Activated T-helper 1 cell treated with Interleukin-2 at 50 U/mL for 16 hours (primary cell): ENCODE data around the gene YKT6.
A peak's percentile ranks its signal among the peaks of the same experiment; 100 is the strongest.
"Not testable (repeated sequence)": the region's sequence is repeated elsewhere in the genome, so short reads cannot be mapped to it uniquely, and the experiment has no call there.

ENCODE experiments used
- DNase-seq: peaks from one replicate; pipeline ENCODE4 v3.0.0-alpha.2; 2020; ENCODE audit warnings: low read depth

The YKT6 gene

DNA sequence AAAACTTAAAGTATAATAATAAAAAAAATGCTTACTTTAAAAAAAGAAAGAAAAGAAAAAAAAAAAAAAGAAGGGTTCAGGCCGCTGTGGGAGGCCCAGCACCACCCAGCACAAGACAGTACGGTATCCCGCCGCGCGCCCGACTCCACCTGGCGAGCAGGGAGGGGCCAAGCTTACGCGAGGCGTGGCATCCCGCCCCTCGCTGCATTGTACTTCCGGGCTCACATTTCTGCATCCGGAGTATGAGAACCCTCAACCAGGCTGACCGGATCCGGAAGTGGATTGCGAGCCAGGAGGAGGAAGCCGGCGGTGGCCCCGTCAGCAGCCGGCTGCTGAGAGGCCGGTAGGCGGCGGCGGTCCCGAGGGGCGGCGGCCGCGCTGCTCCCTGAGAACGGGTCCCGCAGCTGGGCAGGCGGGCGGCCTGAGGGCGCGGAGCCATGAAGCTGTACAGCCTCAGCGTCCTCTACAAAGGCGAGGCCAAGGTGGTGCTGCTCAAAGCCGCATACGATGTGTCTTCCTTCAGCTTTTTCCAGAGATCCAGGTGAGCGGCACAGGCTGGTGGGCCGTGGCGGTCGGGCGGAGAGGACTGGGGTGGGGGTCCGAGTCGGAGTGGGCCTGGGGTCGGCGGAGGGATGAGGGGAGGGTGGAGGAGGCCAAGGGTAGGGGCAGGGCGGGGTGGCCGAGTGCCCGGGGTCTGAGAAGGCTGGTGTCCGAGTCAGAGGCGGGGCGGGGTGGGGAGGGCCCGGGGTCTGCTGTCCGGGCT, at the start of gene YKT6:
YKT6 (plus strand) TSS at position 280 of the 763 bp plus-strand sequence; CDS start at position 438, 158 bp downstream.
- DNase-seq: peak; percentile 91

DNA sequence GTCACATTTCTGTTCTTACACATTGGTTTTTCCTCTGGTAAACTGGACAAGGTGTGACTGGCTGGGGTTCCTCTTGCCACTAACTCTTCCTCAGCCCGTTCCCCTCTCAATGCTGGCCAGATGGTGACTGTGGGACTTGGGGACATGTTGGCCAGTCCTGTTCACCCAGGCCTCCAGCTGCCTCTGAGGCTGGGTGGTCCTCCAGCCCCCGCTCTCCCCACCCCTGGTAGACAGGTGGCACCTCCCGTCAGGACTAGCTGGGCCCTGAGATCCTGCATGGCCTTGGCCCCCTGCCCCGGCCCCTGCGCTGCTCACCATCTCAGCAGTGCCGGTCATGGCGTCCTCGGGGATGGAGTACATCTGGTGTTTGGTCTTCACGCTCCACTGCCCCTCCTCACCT, 48.8 kb upstream of the YKT6 start:
- DNase-seq: no peak

DNA sequence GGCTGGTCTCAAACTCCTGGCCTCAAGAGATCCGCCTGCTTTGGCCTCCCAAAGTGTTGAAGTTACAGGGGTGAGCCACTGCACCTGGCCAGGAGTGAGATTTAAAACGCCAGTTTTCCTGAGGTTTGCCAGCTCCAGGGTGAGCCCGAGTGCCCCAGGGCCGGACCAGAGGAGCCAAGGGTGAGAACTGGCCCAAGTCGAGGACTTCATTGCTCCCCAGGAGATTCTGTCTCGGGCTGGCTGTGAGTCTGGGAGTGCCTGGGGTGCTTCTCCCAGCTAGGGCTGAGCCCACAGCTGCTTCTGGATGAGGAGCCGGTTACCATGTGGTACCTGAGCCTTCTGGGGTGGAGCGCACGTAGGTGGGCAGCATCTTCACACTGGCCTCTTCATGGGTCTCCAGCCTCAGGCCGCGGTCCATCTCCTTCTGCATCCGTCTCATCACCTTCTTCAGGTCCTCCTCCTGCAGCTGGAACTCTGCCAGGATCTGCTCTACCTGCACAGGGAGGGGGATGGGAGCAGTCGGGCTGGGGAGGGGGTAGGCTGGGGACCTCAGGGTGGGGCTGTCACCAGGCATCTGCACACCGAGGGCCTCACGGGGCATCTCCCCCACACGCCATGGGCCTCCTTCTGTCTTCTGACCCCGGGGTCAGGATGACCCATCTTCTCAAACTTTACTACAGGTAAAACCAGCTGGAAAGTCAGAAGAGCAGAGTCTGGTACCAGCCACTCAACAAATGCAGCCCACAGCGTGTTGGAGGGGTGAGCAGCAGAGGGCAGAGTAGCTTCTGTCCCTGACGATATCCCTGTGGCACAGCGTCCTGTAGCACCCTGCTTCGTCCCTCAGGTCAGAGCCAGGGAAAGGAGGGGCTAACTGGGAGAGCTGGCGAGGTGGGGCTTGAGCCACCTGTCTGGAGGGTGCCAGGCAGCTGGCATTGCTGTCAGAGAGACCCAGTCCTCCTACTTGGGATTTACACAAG, 47.5 kb upstream of the YKT6 start:
- DNase-seq: no peak

DNA sequence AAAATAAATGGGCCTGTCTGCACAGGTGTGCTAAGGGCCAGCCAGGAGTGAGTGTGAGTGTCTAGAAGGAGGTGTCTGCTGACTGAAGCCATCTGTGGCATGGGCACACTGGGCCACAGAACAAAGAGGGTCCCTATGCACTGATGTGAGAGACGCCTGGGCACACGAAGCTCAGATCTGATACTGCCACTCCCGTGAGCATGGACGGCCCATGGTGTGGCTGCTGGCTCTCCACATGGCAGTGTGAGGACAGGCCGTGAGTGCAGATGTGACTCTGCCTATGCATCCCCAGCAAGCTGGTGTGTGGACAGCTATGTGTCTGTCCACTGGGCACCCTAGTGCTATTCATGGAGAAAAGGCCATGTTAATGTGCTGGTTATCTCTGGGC, 46.8 kb upstream of the YKT6 start:
- DNase-seq: no peak

DNA sequence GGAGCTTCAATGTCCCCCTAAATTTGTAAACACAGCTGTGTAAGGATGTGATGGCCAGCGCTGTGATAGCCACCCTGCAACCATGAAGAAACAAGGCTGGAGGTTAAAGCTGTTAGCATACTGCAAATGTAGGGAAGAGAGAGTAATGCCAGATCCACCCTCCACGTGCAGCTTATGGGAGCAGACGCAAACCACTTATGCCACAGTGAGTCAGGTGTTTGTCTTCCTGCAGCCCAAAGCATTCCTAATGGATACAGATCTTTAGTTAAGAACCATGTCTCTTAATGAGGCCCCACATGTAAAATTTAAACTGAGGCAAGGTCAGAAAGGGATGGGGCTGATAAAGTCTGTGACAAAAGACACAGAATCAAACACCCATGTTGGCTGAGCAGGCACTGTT, 46.1 kb upstream of the YKT6 start:
- no peak for DNase-seq

DNA sequence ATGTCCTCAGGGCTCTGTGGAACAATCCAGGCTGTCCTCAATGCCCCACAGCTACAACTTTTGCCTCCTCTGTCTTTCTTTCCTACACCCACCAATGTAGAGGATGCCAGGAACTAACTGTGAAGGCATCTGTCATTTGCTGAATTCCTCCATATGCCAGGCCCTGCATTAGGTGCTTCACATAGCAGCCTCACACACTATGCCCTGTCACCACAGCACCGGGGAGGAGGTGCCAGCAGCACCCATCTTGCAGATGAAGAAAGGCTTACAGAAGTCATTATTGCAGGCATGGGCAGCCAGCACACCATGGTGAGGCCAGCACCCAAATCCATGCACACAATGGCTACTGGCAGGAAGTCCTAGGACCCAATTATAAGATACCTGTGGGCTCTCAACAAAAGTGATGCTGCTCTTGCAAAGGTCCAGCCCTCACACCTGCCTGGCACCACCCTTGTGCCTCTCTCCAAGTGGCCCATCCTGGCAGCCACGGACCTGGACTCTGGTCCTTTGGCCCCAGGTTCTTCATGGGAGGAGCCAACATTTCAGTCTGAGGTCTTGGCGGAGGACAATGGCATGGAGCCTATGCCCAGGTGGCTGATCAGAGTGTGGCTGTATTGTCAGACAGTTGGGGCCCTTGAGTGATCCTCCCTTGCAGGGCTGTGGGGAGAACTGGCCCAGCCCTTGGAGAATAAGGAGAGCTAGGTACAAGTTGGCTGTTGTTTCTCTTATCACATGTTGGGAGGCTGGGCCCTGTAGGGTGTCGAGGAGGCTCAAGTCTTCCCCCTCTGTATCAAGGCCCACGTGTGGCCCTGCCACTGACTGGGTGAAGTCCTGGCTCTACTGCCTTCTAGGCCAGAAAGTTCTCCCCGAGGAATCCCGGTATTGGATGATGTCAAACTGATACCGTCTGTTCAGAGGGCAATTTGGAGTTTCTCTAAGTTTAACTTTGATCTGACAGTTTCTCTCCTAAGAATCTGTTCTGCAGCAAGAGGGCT, 45.3 kb upstream of the YKT6 start:
- no peak for DNase-seq

DNA sequence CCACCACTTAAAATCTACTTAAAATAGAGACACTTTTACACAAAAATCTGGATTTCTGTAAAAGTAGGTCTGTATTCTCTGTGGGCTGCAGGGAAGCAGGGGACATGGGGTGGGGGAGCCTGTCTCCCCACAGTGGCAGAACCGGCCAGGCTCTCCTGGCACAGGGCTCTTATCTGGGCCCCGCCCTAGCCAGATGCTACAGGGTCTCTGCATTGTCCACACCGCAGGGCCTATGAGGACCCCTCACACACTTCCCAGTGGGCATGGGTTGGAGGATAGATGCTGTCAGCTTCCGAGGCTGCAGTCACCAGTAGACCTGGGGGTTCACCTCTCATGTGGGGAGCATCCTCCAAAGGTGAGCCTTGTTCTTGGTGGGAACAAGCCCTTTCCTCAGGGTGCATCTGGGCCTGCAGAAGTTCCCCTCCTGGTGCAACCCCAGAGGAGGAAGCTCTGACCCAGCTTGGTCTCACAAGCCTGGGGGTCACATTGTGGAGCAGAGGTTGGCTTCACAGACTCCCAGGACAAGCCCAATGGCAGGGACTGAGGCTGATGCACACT, 44.2 kb upstream of the YKT6 start:
- no peak for DNase-seq

DNA sequence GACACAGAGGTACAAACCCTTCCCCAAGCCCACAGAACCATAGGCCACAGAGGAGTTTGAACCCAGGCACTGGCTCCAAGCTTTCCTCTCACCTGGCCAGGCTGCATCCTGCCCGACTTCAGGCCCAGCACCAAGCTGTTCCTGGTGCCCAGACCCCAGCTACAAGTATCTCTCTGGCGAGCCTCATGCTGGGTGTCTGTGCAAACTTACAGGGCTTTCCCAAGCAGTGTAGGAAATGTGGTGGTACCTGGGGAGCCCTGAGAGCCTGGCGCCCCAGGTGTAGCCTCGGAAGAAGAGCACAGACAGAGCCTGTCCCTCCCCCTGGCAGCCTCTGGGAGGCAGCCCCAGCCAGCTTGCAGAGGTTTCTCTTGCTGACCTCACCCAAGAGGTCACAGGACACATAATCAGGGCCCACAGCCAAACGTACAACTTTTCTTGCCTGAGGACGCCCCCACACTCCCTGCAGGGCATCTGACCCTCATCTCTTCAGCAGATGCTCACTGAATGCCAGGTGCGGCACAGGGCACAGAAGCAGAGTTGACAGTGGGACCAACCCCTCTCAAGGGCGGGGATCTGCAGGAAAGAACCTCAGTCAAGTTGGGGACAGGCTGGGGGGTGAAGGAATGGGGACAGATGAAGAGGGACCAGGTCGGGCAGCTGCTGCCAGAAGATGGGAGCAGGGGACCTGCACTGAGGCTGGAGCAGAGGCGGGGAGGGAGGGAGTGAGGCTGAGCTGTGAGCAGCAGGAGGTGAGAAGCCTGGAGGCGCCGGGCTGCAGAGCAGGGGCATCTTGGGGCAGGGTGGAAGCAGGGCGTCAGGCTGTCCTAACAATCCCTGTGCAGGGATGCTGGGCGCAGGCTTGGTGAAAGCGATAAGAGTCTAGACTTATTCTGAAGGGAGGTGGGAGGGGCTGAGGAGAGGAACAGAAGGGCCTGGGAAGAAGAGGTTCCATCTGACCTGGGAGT, 43.4 kb upstream of the YKT6 start:
- DNase-seq: no peak

DNA sequence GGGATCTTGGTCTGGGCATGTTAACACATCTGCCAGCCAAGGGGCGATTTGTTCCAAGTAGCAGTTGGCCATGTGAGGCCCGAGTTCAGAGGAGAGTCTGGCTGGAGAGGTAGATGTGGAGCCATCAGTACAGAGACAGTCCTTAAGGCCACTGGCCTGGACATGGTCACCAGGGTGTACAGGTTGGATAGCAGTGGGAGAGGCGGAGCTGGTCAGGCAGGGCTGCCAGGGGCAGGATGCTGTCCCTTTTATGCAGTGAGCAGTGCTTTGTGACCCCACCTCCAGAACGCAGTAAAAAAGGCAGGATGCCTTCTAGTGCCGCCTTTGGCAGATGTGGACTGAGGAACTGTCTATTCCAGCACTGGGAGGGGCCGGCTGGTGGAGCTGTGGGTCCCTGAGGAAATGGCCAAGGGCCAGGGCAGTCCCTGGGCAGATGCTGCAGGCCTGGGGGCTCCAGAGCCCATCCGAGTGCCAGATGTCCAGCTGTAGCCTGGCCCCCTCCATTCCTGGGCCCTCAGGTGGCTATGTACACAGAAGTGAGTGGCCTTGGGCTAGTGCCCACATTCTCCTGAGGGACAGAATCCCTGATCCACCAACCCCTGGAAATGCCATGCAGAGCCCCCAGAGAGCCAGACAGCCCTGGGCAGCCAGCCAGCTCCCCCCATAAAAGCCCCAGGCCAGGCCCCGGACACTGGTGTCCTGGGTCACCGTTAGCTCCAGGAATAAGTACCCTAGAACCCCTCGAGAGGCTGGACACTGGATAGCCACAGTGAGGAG, 42.5 kb upstream of the YKT6 start:
- DNase-seq: no peak

DNA sequence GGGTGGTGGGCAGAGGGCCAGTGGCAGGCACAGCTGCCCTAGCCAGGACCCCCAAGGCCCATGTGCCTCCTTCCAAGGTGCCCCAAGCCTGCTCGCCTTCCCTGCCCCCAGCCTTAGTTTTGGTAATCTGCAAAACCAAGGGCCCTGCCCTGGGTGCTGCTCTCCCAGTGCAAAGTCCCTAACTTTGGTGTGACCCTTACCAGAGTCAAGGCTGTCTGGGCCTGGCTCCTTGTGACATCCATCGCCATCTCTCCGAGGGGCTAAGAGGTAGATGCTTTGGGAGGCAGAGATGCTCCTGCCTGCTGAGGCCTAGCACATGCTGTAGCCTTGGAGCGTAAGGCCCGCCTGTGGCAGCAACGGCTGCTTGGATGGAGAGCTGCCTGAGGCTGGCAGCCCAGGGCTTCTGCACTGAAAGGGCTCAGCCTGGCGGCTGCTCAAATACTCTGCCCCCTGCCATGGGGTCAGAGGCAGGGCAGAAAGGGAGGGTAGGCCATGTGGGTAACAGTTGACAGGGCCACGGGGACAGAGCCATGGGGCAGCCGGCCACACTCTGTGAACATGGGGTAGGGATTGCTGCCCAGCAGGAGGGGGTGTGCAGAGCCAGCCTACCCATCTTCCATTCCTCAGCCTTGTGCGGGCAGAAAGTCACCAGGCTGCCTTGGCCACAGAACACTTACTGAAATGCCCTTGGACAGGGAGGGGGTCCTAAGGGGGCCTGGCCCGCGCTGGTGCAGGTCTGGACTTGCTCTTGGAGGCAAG, 41.7 kb upstream of the YKT6 start:
- DNase-seq: no peak

DNA sequence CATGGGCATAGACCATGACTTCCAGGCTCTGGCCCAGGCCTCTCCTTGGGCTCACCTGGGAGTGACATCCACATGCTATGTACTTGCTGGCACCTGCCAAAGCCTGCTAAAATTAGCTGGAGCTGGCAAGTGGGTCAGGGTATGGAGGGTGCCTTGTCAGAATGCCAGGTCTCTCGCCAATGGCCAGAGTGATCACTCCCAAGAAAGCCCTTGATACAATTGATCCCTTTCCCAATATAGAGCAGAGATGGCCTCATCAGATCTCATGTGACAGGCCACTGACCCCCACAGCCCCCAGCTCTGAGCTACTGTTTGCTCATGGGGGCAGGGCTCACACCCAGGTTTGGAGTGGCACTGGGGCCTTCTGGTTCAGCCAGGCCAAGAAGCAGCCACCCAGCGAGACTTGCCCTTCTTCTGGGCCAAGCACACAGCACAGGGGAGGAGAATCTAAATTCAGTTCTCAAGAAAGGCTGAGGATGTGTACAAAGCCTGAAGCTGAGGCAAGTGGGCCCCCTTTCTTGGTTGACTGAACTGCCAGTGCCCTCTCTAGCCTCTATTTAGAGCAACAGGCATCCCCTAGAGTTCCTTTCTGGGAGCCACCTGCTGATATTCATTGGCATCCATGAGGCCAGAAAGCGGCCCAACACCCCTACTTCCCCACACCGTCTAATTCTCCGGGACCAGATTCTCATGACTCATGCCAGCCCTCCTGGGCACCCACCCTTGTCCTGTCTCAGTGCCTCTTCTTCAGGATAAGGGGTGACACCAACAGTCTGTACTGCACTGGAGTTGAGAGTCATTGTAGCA, 40.8 kb upstream of the YKT6 start:
- no peak for DNase-seq

DNA sequence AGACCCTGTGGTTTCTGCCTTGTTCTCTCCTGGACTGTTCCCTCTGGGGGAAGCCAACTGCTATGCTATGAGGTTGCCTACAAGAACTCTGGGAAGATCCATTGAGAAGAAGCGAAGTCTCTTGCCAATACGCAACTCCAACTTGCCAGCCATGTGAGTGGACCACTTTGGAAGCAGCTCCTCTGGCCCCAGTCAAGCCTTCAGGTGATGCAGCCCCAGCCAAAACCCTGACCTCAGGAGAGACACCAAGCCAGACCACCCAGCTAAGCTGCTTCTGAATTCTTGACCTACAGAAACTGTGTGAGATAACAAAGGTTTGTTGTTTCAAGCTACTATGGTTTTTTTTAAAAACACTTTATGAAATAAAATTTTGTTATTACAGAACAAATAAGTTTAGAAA, 39.4 kb upstream of the YKT6 start:
- DNase-seq: no peak

DNA sequence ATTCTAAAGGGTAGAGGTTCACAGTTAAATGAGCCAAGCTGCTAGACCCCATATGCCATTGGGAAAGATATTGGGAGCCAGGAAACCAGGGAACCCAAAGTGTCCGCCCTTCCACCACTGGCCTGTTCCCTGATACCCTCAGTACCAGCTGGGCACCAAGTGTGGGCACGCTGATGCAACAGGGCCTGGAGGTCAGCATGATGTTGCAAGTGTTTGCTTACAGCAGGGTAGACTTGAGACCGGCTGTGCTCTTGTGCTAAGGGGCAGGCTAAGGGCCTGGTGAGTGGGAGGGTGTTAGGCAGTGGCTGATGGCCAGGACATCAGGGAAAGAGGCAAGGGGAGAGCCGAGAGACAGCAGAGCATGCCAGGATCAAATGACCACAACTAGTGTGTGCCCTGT, 38.6 kb upstream of the YKT6 start:
- DNase-seq: no peak

DNA sequence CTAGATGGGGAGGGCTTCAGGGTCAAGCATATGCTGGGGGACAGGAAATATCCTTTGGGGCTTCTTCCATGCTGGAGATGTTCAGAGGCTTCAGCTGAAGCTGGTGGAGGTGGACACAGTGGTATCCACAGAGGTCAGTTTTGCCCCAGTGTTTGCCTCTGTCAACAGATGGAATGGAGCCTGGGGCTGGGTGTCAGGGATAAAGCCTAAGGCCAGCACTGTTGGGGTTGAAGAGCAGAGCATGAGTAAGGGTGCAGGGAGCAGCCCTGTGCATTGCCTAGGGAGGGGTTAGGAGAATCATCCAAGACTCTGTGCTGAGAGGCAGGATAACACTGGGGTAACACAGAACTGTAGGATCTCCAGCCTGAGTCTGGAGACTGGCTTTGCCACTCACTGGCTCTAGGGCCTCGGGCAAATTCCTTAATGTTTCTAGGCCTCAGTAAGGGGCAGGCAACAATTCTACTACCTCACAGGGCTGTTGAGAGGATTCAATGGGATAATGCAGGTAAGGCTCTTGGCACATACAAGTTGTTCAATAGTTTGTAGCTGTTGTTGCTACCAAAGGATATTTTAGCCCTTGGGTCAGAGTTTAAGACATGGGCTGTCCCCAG, 37.9 kb upstream of the YKT6 start:
- no peak for DNase-seq

DNA sequence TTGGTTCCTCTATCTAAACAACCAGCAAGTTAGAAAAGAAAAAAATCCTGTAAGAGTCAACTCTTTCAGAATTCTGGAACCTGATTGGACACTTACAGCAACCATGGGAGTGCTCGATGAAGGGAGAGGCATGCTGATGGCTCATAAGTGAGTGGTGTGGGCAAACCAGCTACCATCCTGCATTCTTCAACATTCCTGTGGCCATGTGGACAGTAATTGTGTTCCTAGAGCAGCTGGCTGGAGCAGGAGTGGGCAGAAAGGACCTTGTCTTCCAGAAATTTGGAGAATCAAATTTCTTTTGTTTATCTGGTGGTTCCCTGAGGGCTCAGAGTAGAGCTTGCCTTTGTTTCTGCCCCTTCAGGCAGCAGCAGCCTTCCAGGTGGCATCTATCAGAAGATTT, 37.2 kb upstream of the YKT6 start:
- no peak for DNase-seq

DNA sequence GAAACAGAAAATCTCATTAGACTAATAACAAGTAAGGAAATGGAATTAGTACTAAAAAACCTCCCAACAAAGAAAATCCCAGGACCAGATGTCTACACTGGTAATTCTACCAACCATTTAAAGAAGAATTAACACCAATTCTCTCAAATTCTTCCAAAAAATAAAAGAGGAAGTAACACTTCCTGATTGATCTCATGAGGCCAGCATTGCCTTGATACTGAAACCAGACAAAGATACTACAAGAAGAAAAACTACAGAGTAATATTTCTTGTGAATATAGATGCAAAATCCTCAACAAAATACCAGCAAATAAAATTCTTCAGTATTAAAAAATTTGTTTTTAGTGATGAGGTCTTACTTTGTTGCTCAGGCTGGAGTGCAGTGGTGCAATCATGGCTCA, 32.9 kb upstream of the YKT6 start:
- DNase-seq: no peak

DNA sequence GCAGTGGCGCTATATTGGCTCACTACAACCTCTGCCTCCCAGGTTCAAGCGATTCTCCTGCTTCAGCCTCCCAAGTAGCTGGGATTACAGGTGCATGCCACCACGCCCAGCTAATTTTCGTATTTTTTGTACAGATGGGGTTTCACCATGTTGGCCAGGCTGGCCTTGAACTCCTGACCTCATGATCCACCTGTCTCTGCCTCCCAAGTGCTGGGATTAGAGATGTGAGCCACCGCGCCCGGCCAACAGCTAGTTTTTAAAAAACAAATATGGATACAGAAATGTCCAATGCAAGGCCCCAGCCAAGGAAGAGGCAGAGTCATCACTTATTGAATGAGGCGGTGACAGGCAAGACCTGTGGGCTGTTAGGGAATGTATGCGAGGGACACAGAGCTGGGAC, 28.9 kb upstream of the YKT6 start:
- not testable (repeated sequence) for DNase-seq

DNA sequence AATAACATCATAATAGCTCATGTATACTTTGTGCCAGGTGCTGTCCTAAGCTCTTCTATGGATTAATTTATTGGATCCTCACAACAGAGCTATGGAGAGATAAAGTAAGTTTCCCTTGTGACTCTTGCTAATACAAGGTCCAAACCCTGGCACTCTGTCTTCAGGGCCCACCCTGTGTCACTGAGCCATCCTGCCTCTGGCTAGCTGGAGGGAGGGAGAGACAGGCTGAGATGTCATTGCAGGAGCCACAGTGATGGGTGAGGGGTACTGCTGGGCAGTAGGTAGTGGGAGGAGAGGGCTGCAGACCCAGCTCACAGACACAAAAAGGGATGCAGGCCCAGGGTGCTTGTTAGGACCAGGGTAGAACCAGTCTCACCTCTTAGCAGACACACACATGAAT, 28.4 kb upstream of the YKT6 start:
- DNase-seq: no peak
